Stomach (tissue), 9 donors: ENCODE results near the gene S100A5. TPM values are rescaled to one million over a fixed set of nuclear protein-coding genes. Genes with fewer than 3 reads are reported as not detected.

Experiments used
- DNase-seq, 2 donors: peaks; one replicate each; pipeline versions ENCODE4 v3.0.0 to v3.0.0-alpha.2; 2013 to 2019
- H3K27ac ChIP-seq, 5 donors: fragments of 200-600 bp in 4 of 5; sonication (generic) in 4 of 5; one replicate each; pipeline ENCODE4 v1.5.1; 2013 to 2019; ENCODE audit warnings: mild to moderate bottlenecking in 1 of 5, moderate library complexity in 1 of 5
- H3K27me3 ChIP-seq, 3 donors: fragments of 200-600 bp; sonication (generic); one replicate each; pipeline ENCODE4 v1.5.1; 2017 to 2019; ENCODE audit warnings: mixed run types in 1 of 3
- H3K36me3 ChIP-seq, 4 donors: fragments of 200-600 bp; sonication (generic); 1 replicate in 3 of 4; 2 replicates in 1 of 4; pipeline ENCODE4 v1.5.1; 2016 to 2019
- H3K4me1 ChIP-seq, 4 donors: fragments of 200-600 bp; sonication (generic); one replicate each; pipeline ENCODE4 v1.5.1; 2016 to 2019
- H3K4me3 ChIP-seq, 4 donors: fragments of 200-600 bp; sonication (generic) in 3 of 4; one replicate each; pipeline ENCODE4 v1.5.1; 2016 to 2019; ENCODE audit warnings: mild to moderate bottlenecking in 1 of 4
- H3K9me3 ChIP-seq, 4 donors: fragments of 200-600 bp; sonication (generic); one replicate each; pipeline ENCODE4 v1.5.1; 2016 to 2019
- CTCF ChIP-seq, 7 experiments: fragments of 450-650 bp in 4 of 7; fragments of 200-600 bp in 3 of 7; sonication (generic) in 3 of 7; IDR thresholded peaks; one replicate each; pipeline ENCODE4 v1.5.1; 2016 to 2019; ENCODE audit warnings: antibody characterized with exemption in 7 of 7, control low read depth in 2 of 7, mild to moderate bottlenecking in 1 of 7
- EP300 ChIP-seq: sonication (generic); formaldehyde crosslinking; IDR thresholded peaks from one replicate; pipeline ENCODE4 v1.6.1; 2017; ENCODE audit warnings: antibody characterized with exemption
- POLR2A ChIP-seq, 4 donors: fragments of 450-650 bp; IDR thresholded peaks; one replicate each; pipeline ENCODE4 v1.6.1; 2016; ENCODE audit warnings: antibody characterized with exemption in 4 of 4, control low read depth in 2 of 4, mild to moderate bottlenecking in 1 of 4, moderate library complexity in 1 of 4
- POLR2AphosphoS5 ChIP-seq, 3 donors: sonication (generic); formaldehyde crosslinking; IDR thresholded peaks; one replicate each; pipeline ENCODE4 v1.6.1; 2016; ENCODE audit warnings: antibody characterized with exemption in 3 of 3
- WGBS, 5 donors: extraction: QIAGEN DNeasy Blood & Tissue Kit in 3 of 5; methylation state at CpG; one replicate each; pipeline versions ENCODE4 v1.1.5 to v1.1.7; 2013 to 2018; 5-methylcytosine and 5-hydroxymethylcytosine counted together
- intact Hi-C: fragments of 100-400 bp; cut with DNase I; formaldehyde crosslinking; loops from one replicate; pipeline ENCODE4 v1.15.1; 2023; ENCODE audit warnings: low total_unique reads
- polyA plus RNA-seq, 3 donors: library from polyadenylated mRNA; stranded (reverse); fragments of 200-250 nt; gene quantifications; one replicate each; pipeline ENCODE4 v1.2.3, GENCODE V29; 2013
- total RNA-seq, 5 donors: library from RNA; depleted of rRNA; stranded (reverse); fragments of >200 nt; gene quantifications; one replicate each; pipeline versions ENCODE4 v1.1.0 to v1.2.3, GENCODE V29; 2014 to 2016
- donor health status: healthy with polysubstance abuse.
- donor health status: Bipolar disorder and iron deficiency.
- donor health status: healthy.

The S100A5 gene
- total and polyA plus RNA-seq, 8 donors = not detected

GRCh38 chr1:153533689-153534201 lies 7.0 kb downstream of the S100A5 start:
- peak in 1 of 2 donors; percentile 68 for DNase-seq
- intact Hi-C loops = loop anchor here (5.0 kb wide), 1 partner anchor 34 kb away; the partner anchor contains the start of gene S100A2
- H3K4me1 ChIP-seq = peaks cover 46 to 53% (median 50%) of the 10 kb centered on the region in 4 donors
- peak overlapping the region; percentile 55 to 78 (median 76) for H3K4me3 ChIP-seq
- no peaks in the 10 kb centered on the region for H3K27me3 ChIP-seq
- H3K36me3 ChIP-seq = peaks cover 0 to 9% (median 0%) of the 10 kb centered on the region in 4 donors
- no peaks in the 10 kb centered on the region for H3K9me3 ChIP-seq
- peak in 1 of 3 donors; percentile 43 for TF ChIP-seq POLR2AphosphoS5 (IDR thresholded peaks at IDR 0.05)
- no peak for TF ChIP-seq CTCF (IDR thresholded peaks at IDR 0.05)
- H3K27ac ChIP-seq = peak overlapping the region; percentile 91 to 99 (median 99)
- whole genome bisulfite sequencing, 5 donors = 30 to 42% (median 37%) methylated on average over 13 of the region's 13 CpGs

GRCh38 chr1:153532769-153533599 lies 7.8 kb downstream of the S100A5 start:
- peaks cover 0 to 9% (median 0%) of the 10 kb centered on the region in 4 donors for H3K36me3 ChIP-seq
- no peaks in the 10 kb centered on the region for H3K9me3 ChIP-seq
- peak overlapping the region; percentile 91 to 99 (median 99) for H3K27ac ChIP-seq
- peak overlapping the region; percentile 55 to 78 (median 76) for H3K4me3 ChIP-seq
- H3K4me1 ChIP-seq = peaks cover 46 to 53% (median 50%) of the 10 kb centered on the region in 4 donors
- 12 to 14% (median 13%) methylated on average over 34 of the region's 34 CpGs for WGBS, 5 donors
- DNase-seq = peak; percentile 88 to 96
- intact Hi-C loops = loop anchor here (5.0 kb wide), 1 partner anchor 34 kb away; the partner anchor contains the start of gene S100A2
- TF ChIP-seq POLR2AphosphoS5 (IDR thresholded peaks at IDR 0.05) = peak; percentile 31 to 49 (median 34)
- TF ChIP-seq EP300 = no peak
- TF ChIP-seq CTCF (IDR thresholded peaks at IDR 0.05) = peak in 5 of 7 experiments; percentile 81 to 93 (median 85)
- H3K27me3 ChIP-seq = no peaks in the 10 kb centered on the region

- no peak for TF ChIP-seq POLR2A (IDR thresholded peaks at IDR 0.05)
- TF ChIP-seq EP300 = no peak
- no peak for TF ChIP-seq CTCF (IDR thresholded peaks at IDR 0.05)
- TF ChIP-seq POLR2AphosphoS5 (IDR thresholded peaks at IDR 0.05) = no peak
These were observed 8.6 kb downstream of the S100A5 start for GRCh38 chr1:153532181-153532580.

GRCh38 chr1:153531638-153532037 lies 9.1 kb downstream of the S100A5 start:
- Histone ChIP-seq H3K27me3 (no peaks in the 10 kb centered on the region), H3K27ac (peak overlapping the region in 4 of 5 donors; percentile 96 to 99 (median 99)), H3K4me1 (peaks cover 43 to 46% (median 44%) of the 10 kb centered on the region in 4 donors), H3K36me3 (peaks cover 0 to 9% (median 0%) of the 10 kb centered on the region in 4 donors), H3K9me3 (no peaks in the 10 kb centered on the region), H3K4me3 (no peak overlapping the region)
- intact Hi-C loops = loop anchor here (5.0 kb wide), 1 partner anchor 36 kb away; the partner anchor contains the start of gene S100A2
- TF ChIP-seq POLR2AphosphoS5 (IDR thresholded peaks at IDR 0.05) (no peak), CTCF (IDR thresholded peaks at IDR 0.05) (no peak), POLR2A (IDR thresholded peaks at IDR 0.05) (no peak), EP300 (no peak)
- 79 to 94% (median 89%) methylated on average over 3 of the region's 3 CpGs for WGBS, 5 donors
- DNase-seq = no peak

More at GRCh38 chr1:153532181-153532580, 8.6 kb downstream of the S100A5 start:
- no peaks in the 10 kb centered on the region for H3K9me3 ChIP-seq
- intact Hi-C loops = loop anchor here (5.0 kb wide), 1 partner anchor 35 kb away; the partner anchor contains the start of gene S100A2
- H3K36me3 ChIP-seq = peaks cover 0 to 9% (median 0%) of the 10 kb centered on the region in 4 donors
- peaks cover 46 to 51% (median 49%) of the 10 kb centered on the region in 4 donors for H3K4me1 ChIP-seq
- WGBS, 5 donors = 53 to 65% (median 54%) methylated on average over 2 of the region's 2 CpGs
- H3K27ac ChIP-seq = peak overlapping the region; percentile 9 to 99 (median 99)
- no peak overlapping the region for H3K4me3 ChIP-seq
- no peak for DNase-seq
- H3K27me3 ChIP-seq = no peaks in the 10 kb centered on the region
